Transverse colon (tissue), 4 donors: Measurements from ENCODE around the gene F2RL1.

Experiments
- EP300 ChIP-seq: sonication (generic); formaldehyde crosslinking; IDR thresholded peaks from one replicate; pipeline ENCODE4 v1.6.1; 2017; ENCODE audit warnings: antibody characterized with exemption, low read depth
- POLR2A ChIP-seq: fragments of 450-650 bp; IDR thresholded peaks from one replicate; pipeline ENCODE4 v1.6.1; 2016; ENCODE audit warnings: antibody characterized with exemption, mild to moderate bottlenecking, moderate library complexity
- POLR2AphosphoS5 ChIP-seq, 3 donors: sonication (generic); formaldehyde crosslinking; IDR thresholded peaks; one replicate each; pipeline ENCODE4 v1.6.1; 2016; ENCODE audit warnings: antibody characterized with exemption in 3 of 3
- TF ChIP-seq, protein P1 (sequence below), 5 experiments: fragments of 200-600 bp in 3 of 5; fragments of 450-650 bp in 2 of 5; sonication (generic) in 3 of 5; IDR thresholded peaks; 1 replicate in 2 of 5; 2 replicates in 3 of 5; pipeline ENCODE4 v1.5.1; 2016 to 2017; ENCODE audit warnings: antibody characterized with exemption in 5 of 5, inconsistent platforms in 3 of 5, mild to moderate bottlenecking in 2 of 5, moderate library complexity in 1 of 5

DNA sequence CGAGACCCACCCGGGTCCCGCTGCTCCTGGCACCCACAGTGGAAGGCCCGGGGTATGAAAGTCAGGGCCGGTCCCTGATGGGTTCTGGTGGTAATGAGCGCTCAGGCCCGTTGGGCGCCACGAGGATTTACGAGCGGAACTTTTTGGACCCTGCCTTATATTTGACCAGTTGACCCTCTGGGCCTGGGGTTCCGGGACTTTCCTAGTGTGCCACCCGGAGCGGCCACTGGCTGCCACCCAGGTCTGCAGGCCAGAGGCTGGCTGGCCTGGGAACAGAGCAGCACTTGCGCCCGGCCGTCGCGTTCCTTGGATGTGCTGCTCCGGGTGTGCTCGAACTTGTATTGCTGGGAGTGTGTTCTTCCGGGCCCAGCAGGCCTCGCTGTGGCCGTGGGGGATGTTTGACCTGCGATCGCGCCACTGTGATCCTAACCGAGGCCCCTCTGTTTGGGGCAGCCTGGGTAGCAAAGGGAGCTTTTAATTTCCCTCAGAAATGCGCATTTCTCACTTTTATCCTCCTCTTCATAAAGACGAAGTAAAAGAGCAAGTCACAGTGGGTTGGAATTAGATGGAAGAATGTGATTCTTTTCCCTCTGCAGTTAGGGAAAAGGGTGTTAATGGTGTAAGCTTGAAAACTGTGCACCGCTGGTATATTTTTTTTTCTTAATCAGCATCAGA is 1.2 kb downstream of the F2RL1 start:
- TF ChIP-seq, protein P1, sequence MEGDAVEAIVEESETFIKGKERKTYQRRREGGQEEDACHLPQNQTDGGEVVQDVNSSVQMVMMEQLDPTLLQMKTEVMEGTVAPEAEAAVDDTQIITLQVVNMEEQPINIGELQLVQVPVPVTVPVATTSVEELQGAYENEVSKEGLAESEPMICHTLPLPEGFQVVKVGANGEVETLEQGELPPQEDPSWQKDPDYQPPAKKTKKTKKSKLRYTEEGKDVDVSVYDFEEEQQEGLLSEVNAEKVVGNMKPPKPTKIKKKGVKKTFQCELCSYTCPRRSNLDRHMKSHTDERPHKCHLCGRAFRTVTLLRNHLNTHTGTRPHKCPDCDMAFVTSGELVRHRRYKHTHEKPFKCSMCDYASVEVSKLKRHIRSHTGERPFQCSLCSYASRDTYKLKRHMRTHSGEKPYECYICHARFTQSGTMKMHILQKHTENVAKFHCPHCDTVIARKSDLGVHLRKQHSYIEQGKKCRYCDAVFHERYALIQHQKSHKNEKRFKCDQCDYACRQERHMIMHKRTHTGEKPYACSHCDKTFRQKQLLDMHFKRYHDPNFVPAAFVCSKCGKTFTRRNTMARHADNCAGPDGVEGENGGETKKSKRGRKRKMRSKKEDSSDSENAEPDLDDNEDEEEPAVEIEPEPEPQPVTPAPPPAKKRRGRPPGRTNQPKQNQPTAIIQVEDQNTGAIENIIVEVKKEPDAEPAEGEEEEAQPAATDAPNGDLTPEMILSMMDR (IDR thresholded peaks at IDR 0.05): no peak
- TF ChIP-seq POLR2A (no peak), POLR2AphosphoS5 (IDR thresholded peaks at IDR 0.05) (no peak), EP300 (no peak)
